Neutrophil (primary cell): ENCODE measurements around the gene TRPM8.

Experiments
- H3K27ac ChIP-seq: fragments of 200-600 bp; sonication (generic); 2 replicates; pipeline ENCODE4 v1.5.1; 2016; ENCODE audit warnings: mild to moderate bottlenecking, moderate library complexity
- H3K27me3 ChIP-seq: fragments of 200-600 bp; sonication (generic); 2 replicates; pipeline ENCODE4 v1.6.0; 2016; ENCODE audit warnings: mild to moderate bottlenecking
- H3K36me3 ChIP-seq: fragments of 200-600 bp; sonication (generic); 2 replicates; pipeline ENCODE4 v1.5.1; 2017
- H3K4me1 ChIP-seq, 2 experiments: fragments of 200-600 bp in 1 of 2; sonication (generic) in 1 of 2; 1 replicate in 1 of 2; 2 replicates in 1 of 2; pipeline versions ENCODE4 v1.5.1 to v1.6.1; 2013 to 2016; ENCODE audit warnings: low read depth in 1 of 2, low read length in 1 of 2, mild to moderate bottlenecking in 1 of 2, moderate library complexity in 1 of 2; ENCODE audit not compliant: control insufficient read depth in 1 of 2, insufficient read depth in 1 of 2
- H3K4me3 ChIP-seq, 2 experiments: fragments of 200-600 bp in 1 of 2; sonication (generic) in 1 of 2; 1 replicate in 1 of 2; 2 replicates in 1 of 2; pipeline ENCODE4 v1.5.1; 2013 to 2016; ENCODE audit warnings: low read depth in 1 of 2, low read length in 1 of 2, mild to moderate bottlenecking in 1 of 2, moderate library complexity in 1 of 2
- H3K9me3 ChIP-seq: fragments of 200-600 bp; sonication (generic); 2 replicates; pipeline ENCODE4 v1.5.1; 2016
- TF ChIP-seq, protein P1 (sequence below): fragments of 200-600 bp; sonication (generic); IDR thresholded peaks from 2 replicates; pipeline ENCODE4 v1.5.1; 2016; ENCODE audit warnings: antibody characterized with exemption

TRPM8 gene

DNA sequence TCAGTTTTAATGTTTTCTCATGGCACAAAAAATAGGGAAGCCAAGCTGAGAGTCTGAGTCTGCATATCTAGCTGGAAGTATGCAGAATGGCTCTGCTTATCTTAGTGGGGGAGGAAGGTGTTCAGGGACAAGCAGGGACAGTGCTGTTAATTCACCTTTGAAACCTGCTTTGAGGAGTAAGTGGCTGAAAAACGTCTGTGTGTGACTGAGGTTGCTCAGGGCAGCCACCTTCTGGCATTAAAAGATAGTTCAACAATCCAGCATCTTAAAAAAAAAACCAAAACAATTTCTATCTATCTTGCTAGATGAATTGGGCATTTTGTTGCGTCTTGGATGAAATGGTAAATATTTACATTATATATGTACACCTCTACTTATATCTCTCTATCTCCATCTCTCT is 2.0 kb upstream of the TRPM8 start:
- Histone ChIP-seq H3K27ac (no peak overlapping the region), H3K36me3 (no peaks in the 10 kb centered on the region), H3K9me3 (no peaks in the 10 kb centered on the region), H3K4me1 (no peaks in the 10 kb centered on the region), H3K27me3 (peaks cover 38% of the 10 kb centered on the region), H3K4me3 (no peak overlapping the region)
- TF ChIP-seq, protein P1, sequence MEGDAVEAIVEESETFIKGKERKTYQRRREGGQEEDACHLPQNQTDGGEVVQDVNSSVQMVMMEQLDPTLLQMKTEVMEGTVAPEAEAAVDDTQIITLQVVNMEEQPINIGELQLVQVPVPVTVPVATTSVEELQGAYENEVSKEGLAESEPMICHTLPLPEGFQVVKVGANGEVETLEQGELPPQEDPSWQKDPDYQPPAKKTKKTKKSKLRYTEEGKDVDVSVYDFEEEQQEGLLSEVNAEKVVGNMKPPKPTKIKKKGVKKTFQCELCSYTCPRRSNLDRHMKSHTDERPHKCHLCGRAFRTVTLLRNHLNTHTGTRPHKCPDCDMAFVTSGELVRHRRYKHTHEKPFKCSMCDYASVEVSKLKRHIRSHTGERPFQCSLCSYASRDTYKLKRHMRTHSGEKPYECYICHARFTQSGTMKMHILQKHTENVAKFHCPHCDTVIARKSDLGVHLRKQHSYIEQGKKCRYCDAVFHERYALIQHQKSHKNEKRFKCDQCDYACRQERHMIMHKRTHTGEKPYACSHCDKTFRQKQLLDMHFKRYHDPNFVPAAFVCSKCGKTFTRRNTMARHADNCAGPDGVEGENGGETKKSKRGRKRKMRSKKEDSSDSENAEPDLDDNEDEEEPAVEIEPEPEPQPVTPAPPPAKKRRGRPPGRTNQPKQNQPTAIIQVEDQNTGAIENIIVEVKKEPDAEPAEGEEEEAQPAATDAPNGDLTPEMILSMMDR: no peak

DNA sequence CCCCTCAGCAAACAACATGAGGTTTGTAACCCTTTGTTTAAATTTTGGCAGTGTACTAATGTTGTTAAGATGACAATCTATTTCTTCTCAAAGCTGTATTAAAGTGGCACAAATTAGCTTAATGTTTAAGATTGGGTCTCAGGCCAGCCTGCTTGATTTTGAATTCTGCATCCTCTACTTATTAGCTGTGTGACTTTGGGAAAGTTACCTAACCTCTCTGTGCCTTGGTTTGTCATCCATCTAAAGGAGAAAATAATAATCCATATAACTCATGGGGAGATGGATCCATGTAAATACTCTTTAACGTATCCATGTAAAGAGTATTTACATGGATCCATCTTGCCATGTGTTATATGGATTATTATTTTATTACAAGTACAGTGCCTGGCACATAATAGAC is 2.1 kb downstream of the TRPM8 start:
- Histone ChIP-seq H3K9me3 (no peaks in the 10 kb centered on the region), H3K27me3 (peaks cover 38% of the 10 kb centered on the region), H3K4me3 (no peak overlapping the region), H3K36me3 (no peaks in the 10 kb centered on the region), H3K27ac (no peak overlapping the region), H3K4me1 (no peaks in the 10 kb centered on the region)
- TF ChIP-seq, protein P1: no peak

DNA sequence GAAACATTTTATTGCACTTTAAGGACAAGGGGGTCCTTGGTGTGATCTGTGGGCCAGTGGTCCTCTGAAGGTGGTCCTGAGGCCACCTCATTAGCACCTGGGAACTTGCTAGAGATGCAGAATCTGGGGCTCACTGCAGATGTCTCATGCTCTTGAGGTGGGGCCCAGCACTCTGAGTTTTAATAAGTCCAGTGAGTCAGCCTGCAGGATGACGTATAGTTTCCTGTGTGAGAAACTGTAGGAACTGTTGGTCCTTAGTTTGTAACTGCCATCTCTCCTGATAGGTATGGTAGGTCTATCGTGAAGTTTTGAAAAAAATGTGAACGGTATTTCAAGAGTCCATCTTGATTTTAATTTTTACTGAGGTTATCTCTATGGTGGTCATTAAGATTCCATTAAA is 2.8 kb downstream of the TRPM8 start:
- no peaks in the 10 kb centered on the region for H3K36me3 ChIP-seq
- H3K4me1 ChIP-seq: no peaks in the 10 kb centered on the region
- H3K27ac ChIP-seq: no peak overlapping the region
- no peaks in the 10 kb centered on the region for H3K9me3 ChIP-seq
- peaks cover 42% of the 10 kb centered on the region for H3K27me3 ChIP-seq
- no peak overlapping the region for H3K4me3 ChIP-seq
- TF ChIP-seq, protein P1: no peak

DNA sequence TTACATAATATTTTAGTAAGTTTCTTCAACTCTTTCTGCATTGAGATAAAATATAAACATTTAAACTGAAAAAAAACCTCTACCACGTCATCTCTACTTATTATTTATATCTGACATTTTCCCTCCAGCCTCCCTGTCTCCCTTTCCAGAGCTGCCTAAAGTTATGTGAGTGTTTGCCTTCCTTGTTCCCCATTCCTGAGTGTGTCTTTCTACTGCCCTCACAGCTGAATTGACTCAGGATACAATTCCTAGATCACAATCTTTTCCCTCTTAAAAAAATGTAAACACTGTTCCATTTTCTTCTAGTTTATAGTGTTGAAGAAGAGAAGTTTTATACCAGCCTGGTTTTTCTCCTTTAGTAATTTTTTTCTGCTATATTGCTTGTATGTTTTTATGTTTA is 5.3 kb downstream of the TRPM8 start:
- Histone ChIP-seq H3K4me1 (no peaks in the 10 kb centered on the region), H3K4me3 (no peak overlapping the region), H3K9me3 (no peaks in the 10 kb centered on the region), H3K36me3 (no peaks in the 10 kb centered on the region), H3K27ac (no peak overlapping the region), H3K27me3 (peaks cover 22% of the 10 kb centered on the region)
- TF ChIP-seq, protein P1: no peak

DNA sequence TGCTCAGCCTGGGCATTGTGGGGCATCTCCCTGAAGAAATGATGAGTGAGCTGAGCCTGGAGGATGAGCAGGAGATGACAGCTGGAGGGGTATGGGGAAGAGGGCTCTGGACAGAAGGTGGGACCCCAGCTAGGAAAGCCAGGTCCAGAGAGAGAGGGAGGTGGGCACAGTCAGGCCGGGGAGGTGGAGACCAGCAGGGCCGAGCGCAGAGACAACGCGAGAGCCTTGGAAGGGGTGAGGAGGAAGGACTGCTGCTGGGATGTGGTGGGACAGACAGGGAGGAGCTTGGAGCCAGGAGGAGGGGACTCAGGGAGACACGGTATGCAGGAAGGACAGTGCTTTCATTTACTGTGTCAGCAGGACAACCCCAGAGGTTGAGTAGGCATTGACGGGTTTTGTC is 8.2 kb downstream of the TRPM8 start:
- no peak overlapping the region for H3K4me3 ChIP-seq
- peaks cover 9% of the 10 kb centered on the region for H3K27me3 ChIP-seq
- no peaks in the 10 kb centered on the region for H3K9me3 ChIP-seq
- TF ChIP-seq, protein P1: no peak
- no peak overlapping the region for H3K27ac ChIP-seq
- H3K36me3 ChIP-seq: no peaks in the 10 kb centered on the region
- H3K4me1 ChIP-seq: no peaks in the 10 kb centered on the region

DNA sequence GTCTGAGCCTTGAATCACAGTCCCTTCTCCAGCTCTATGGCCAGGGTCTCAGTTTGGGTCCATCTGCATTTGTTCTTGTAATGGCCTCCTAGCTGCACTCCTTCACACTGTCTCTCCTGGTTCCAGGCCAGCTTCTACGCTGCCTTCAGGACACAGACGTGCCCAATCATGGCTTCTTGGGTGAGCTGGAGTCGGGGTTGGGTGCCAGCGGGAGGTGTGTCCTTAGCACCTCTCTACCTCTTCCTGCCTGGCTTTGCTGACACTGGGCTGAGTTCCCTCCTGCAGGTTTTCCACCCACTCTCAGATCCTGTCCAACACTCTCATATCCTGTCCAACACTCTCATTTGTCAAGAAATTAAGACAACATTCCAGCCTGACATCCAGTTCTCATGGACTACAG is 9.6 kb downstream of the TRPM8 start:
- H3K27ac ChIP-seq: no peak overlapping the region
- TF ChIP-seq, protein P1: no peak
- no peaks in the 10 kb centered on the region for H3K4me1 ChIP-seq
- H3K27me3 ChIP-seq: peaks cover 9% of the 10 kb centered on the region
- no peak overlapping the region for H3K4me3 ChIP-seq
- H3K36me3 ChIP-seq: no peaks in the 10 kb centered on the region
- no peaks in the 10 kb centered on the region for H3K9me3 ChIP-seq
